NT2/D1 (cell line): ENCODE measurements around the gene GADD45GIP1.

Experiments used
- YY1 ChIP-seq: IDR thresholded peaks from 2 replicates; pipeline ENCODE4 v1.6.1; 2011; ENCODE audit not compliant: insufficient read length, insufficient read depth
- ZNF274 ChIP-seq: IDR thresholded peaks from 2 replicates; pipeline ENCODE4 v1.6.1; 2011; ENCODE audit warnings: mild to moderate bottlenecking, low read depth, low read length

GRCh38 chr19:12967907-12968306, 10.9 kb upstream of the GADD45GIP1 start:
- TF ChIP-seq ZNF274 = no peak
- TF ChIP-seq YY1 = no peak
